ENCODE data around the gene UBE2D1. TPM values are rescaled to one million over a fixed set of nuclear protein-coding genes. Genes with fewer than 3 reads are reported as not detected.
A peak's percentile ranks its signal among the peaks of the same experiment; 100 is the strongest.

UBE2D1 gene
- total RNA-seq, 1 experiment from 2014 or later: 13.6 TPM

DNA sequence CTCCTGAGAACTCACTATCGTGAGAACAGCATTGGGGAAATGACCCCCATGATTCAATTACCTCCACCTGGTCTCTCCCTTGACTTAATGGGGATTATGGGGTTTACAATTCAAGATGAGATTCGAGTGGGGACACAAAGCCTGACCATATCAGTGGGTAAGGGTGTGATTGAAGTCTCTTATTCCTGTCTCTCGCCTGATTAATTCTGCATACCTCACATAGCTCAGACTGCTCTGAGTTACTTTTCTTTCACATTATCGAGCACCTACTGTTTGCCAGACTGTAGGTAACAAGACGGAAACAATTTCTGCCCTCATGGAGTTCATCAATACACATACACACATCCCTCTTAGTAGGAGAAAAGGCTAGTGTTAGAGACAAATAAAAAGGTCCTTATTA, 40.8 kb upstream of the UBE2D1 start:
- CTCF ChIA-PET: no interaction called here
- Histone ChIP-seq H3K9ac (ENCODE audit: low read length) (no peak overlapping the region), H3K4me2 (ENCODE audit: low read length) (no peak overlapping the region), H3K4me1 (ENCODE audit: insufficient read depth, low read length) (no peaks in the 10 kb centered on the region), H3K27ac (ENCODE audit: low read length) (no peak overlapping the region), H3K9me3 (ENCODE audit: low read length) (no peaks in the 10 kb centered on the region), H3K9me2 (replicated peaks; ENCODE audit: low read length) (no peaks in the 10 kb centered on the region), H3K36me3 (ENCODE audit: low read depth, low read length) (no peaks in the 10 kb centered on the region), H4K20me1 (ENCODE audit: low read length) (no peaks in the 10 kb centered on the region), H3K4me3 (ENCODE audit: low read length) (no peak overlapping the region), H3K79me2 (ENCODE audit: low read length) (no peaks in the 10 kb centered on the region), H3K27me3 (ENCODE audit: low read length) (no peaks in the 10 kb centered on the region), H3F3A (ENCODE audit: low read length, unreplicated experiment) (no peaks in the 10 kb centered on the region), H2AFZ (ENCODE audit: low read length) (no peak overlapping the region)
- no peak for ATAC-seq
- no TSS peak for BruUV-seq (replicated peaks)
- intact Hi-C loops (cut with micrococcal nuclease): loop anchor here (10.0 kb wide), 1 partner anchor 221 kb away; the partner anchor contains the start of gene BICC1
- POLR2A ChIA-PET (ENCODE audit: unreplicated experiment): no interaction called here
- no peak for DNase-seq
- TF ChIP-seq, protein P1, sequence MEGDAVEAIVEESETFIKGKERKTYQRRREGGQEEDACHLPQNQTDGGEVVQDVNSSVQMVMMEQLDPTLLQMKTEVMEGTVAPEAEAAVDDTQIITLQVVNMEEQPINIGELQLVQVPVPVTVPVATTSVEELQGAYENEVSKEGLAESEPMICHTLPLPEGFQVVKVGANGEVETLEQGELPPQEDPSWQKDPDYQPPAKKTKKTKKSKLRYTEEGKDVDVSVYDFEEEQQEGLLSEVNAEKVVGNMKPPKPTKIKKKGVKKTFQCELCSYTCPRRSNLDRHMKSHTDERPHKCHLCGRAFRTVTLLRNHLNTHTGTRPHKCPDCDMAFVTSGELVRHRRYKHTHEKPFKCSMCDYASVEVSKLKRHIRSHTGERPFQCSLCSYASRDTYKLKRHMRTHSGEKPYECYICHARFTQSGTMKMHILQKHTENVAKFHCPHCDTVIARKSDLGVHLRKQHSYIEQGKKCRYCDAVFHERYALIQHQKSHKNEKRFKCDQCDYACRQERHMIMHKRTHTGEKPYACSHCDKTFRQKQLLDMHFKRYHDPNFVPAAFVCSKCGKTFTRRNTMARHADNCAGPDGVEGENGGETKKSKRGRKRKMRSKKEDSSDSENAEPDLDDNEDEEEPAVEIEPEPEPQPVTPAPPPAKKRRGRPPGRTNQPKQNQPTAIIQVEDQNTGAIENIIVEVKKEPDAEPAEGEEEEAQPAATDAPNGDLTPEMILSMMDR (conservative IDR thresholded peaks at IDR 0.05; ENCODE audit: low read depth, low read length): no peak
- TF ChIP-seq EZH2phosphoT487 (IDR thresholded peaks at IDR 0.05; ENCODE audit: borderline replicate concordance, low read length) (no peak), EZH2 (IDR thresholded peaks at IDR 0.05; ENCODE audit: low read length, unreplicated experiment) (no peak)

DNA sequence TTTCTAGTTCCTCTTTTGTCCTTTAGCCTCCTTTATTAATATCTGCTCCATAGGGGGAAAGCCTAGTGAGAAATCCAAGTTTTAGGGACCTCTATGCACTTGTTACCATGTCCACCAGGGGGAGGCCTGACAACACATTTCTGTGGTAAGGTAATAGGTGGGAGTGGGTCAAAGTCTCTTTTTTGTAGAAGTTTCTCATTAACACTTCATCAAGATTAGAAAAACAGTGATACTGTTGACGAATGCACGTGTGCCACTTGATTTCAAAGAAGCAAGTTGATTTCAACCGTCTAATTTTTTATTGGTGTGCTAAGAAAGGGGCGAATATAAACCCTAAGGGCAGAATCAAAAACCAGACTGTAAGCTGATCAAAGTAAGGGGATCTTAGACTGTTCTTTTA, 35.2 kb upstream of the UBE2D1 start:
- no peak overlapping the region for H3K27ac ChIP-seq (ENCODE audit: low read length)
- no peak overlapping the region for H2AFZ ChIP-seq (ENCODE audit: low read length)
- H3F3A ChIP-seq (ENCODE audit: low read length, unreplicated experiment): no peaks in the 10 kb centered on the region
- intact Hi-C loops (cut with micrococcal nuclease): loop anchor here (1.0 to 10.0 kb wide), 6 partner anchors 35 to 802 kb away; partner anchors contain the start of genes BICC1, TFAM and UBE2D1
- no peaks in the 10 kb centered on the region for H4K20me1 ChIP-seq (ENCODE audit: low read length)
- DNase-seq (peak; percentile 88), ATAC-seq (peak; percentile 93)
- H3K4me2 ChIP-seq (ENCODE audit: low read length): no peak overlapping the region
- H3K9me2 ChIP-seq (replicated peaks; ENCODE audit: low read length): no peaks in the 10 kb centered on the region
- no peaks in the 10 kb centered on the region for H3K27me3 ChIP-seq (ENCODE audit: low read length)
- no peaks in the 10 kb centered on the region for H3K79me2 ChIP-seq (ENCODE audit: low read length)
- H3K9me3 ChIP-seq (ENCODE audit: low read length): no peaks in the 10 kb centered on the region
- ChIA-PET POLR2A (ENCODE audit: unreplicated experiment) (interaction anchor here (0.7 kb wide), 1 partner anchor 66 kb away, joined by 3 read pairs; no protein-coding TSS in a partner anchor), CTCF (interaction anchor here (0.6 to 1.6 kb wide), 6 partner anchors 19 to 115 kb away, joined by 3 to 11 read pairs (median 5); partner anchors contain the start of gene TFAM)
- BruUV-seq (replicated peaks): no TSS peak
- no peaks in the 10 kb centered on the region for H3K36me3 ChIP-seq (ENCODE audit: low read depth, low read length)
- TF ChIP-seq EZH2phosphoT487 (IDR thresholded peaks at IDR 0.05; ENCODE audit: borderline replicate concordance, low read length): no peak
- TF ChIP-seq, protein P1 (conservative IDR thresholded peaks at IDR 0.05; ENCODE audit: low read depth, low read length): peak; percentile 99
- no peak overlapping the region for H3K4me3 ChIP-seq (ENCODE audit: low read length)
- no peaks in the 10 kb centered on the region for H3K4me1 ChIP-seq (ENCODE audit: insufficient read depth, low read length)
- no peak overlapping the region for H3K9ac ChIP-seq (ENCODE audit: low read length)

DNA sequence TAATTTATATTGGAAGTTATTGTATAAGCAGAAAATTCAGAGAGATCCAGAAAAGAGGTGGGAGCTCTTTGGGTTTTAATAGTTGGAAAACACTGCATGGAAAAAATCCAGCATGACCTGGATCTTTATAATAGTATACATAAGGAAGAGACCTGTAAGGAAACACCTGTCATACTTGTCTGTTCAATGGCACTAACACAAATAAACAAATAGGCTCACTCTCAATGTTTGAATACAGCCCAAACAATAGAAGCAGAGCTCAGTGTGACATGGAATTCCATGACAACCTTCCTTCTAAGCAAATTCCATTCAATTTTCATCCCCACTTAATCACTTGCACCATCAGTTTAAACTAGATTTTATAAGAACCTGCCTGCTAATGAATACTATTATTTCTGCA, 34.1 kb upstream of the UBE2D1 start:
- ChIA-PET CTCF (interaction anchor here (0.6 to 1.6 kb wide), 3 partner anchors 72 to 91 kb away, joined by 3 to 5 read pairs (median 5); partner anchors contain the start of gene TFAM), POLR2A (ENCODE audit: unreplicated experiment) (no interaction called here)
- no peaks in the 10 kb centered on the region for H3K36me3 ChIP-seq (ENCODE audit: low read depth, low read length)
- H3K9me3 ChIP-seq (ENCODE audit: low read length): no peaks in the 10 kb centered on the region
- H3K27me3 ChIP-seq (ENCODE audit: low read length): no peaks in the 10 kb centered on the region
- H3K9ac ChIP-seq (ENCODE audit: low read length): no peak overlapping the region
- TF ChIP-seq EZH2phosphoT487 (IDR thresholded peaks at IDR 0.05; ENCODE audit: borderline replicate concordance, low read length): no peak
- TF ChIP-seq, protein P1 (conservative IDR thresholded peaks at IDR 0.05; ENCODE audit: low read depth, low read length): no peak
- no peak for TF ChIP-seq EZH2 (IDR thresholded peaks at IDR 0.05; ENCODE audit: low read length, unreplicated experiment)
- intact Hi-C loops (cut with micrococcal nuclease): loop anchor here (5.0 kb wide), 1 partner anchor 232 kb away; no protein-coding TSS in a partner anchor
- H3K4me2 ChIP-seq (ENCODE audit: low read length): no peak overlapping the region
- ATAC-seq (no peak), DNase-seq (no peak)
- H2AFZ ChIP-seq (ENCODE audit: low read length): no peak overlapping the region
- H4K20me1 ChIP-seq (ENCODE audit: low read length): no peaks in the 10 kb centered on the region
- H3K4me1 ChIP-seq (ENCODE audit: insufficient read depth, low read length): no peaks in the 10 kb centered on the region
- no TSS peak for BruUV-seq (replicated peaks)
- H3F3A ChIP-seq (ENCODE audit: low read length, unreplicated experiment): no peaks in the 10 kb centered on the region
- H3K79me2 ChIP-seq (ENCODE audit: low read length): no peaks in the 10 kb centered on the region
- no peak overlapping the region for H3K27ac ChIP-seq (ENCODE audit: low read length)
- no peak overlapping the region for H3K4me3 ChIP-seq (ENCODE audit: low read length)
- H3K9me2 ChIP-seq (replicated peaks; ENCODE audit: low read length): no peaks in the 10 kb centered on the region
